SJCRH30 (cell line): ENCODE results near the gene CFAP57. TPM values are rescaled to one million over a fixed set of nuclear protein-coding genes. Genes with fewer than 3 reads are reported as not detected.

Experiments used
- DNase-seq, 2 experiments: peaks; one replicate each; pipeline ENCODE4 v3.0.0-alpha.2; 2015 to 2020
- H3K27ac ChIP-seq: fragments of 250-450 bp; sonication (Bioruptor Pico); 2 replicates; pipeline ENCODE4 v1.5.1; 2020; ENCODE audit warnings: mild to moderate bottlenecking, moderate library complexity
- H3K27me3 ChIP-seq: fragments of 250-450 bp; sonication (Bioruptor Pico); 2 replicates; pipeline ENCODE4 v1.5.1; 2020; ENCODE audit warnings: mild to moderate bottlenecking, moderate library complexity
- H3K36me3 ChIP-seq: fragments of 250-450 bp; sonication (Bioruptor Pico); 2 replicates; pipeline ENCODE4 v1.5.1; 2020; ENCODE audit warnings: mild to moderate bottlenecking, moderate library complexity
- H3K4me1 ChIP-seq: fragments of 250-450 bp; sonication (Bioruptor Pico); 2 replicates; pipeline ENCODE4 v1.5.1; 2020; ENCODE audit warnings: mild to moderate bottlenecking, moderate library complexity
- H3K4me3 ChIP-seq: fragments of 250-450 bp; sonication (Bioruptor Pico); 2 replicates; pipeline ENCODE4 v1.5.1; 2020; ENCODE audit warnings: mild to moderate bottlenecking, moderate library complexity
- H3K9me3 ChIP-seq: fragments of 250-450 bp; sonication (Bioruptor Pico); replicated peaks from 2 replicates; pipeline ENCODE4 v1.5.1; 2020; ENCODE audit warnings: mild to moderate bottlenecking, moderate library complexity
- total RNA-seq: library from RNA; depleted of rRNA; stranded (reverse); fragments of >200 nt; shearing (Covaris generic); gene quantifications from 2 replicates; pipeline ENCODE4 v1.2.3, GENCODE V29; 2014

The CFAP57 gene
- total RNA-seq, 1 experiment from 2014 or later: 0.04 TPM

GRCh38 chr1:43277116-43277876 is 105.2 kb downstream of the CFAP57 start:
- Histone ChIP-seq H3K27me3 (peaks cover 6% of the 10 kb centered on the region; the same call in 1 of the 2 replicates), H3K9me3 (no peaks in the 10 kb centered on the region), H3K36me3 (no peaks in the 10 kb centered on the region), H3K4me3 (no peak overlapping the region), H3K27ac (no peak overlapping the region), H3K4me1 (no peaks in the 10 kb centered on the region)
- DNase-seq: no peak

- Histone ChIP-seq H3K36me3 (no peaks in the 10 kb centered on the region), H3K9me3 (no peaks in the 10 kb centered on the region), H3K27me3 (peaks cover 6% of the 10 kb centered on the region; the same call in 1 of the 2 replicates), H3K27ac (no peak overlapping the region), H3K4me3 (no peak overlapping the region), H3K4me1 (no peaks in the 10 kb centered on the region)
- no peak for DNase-seq
Measured at GRCh38 chr1:43279161-43279560, 107.0 kb downstream of the CFAP57 start.

GRCh38 chr1:43279666-43280065 is 107.5 kb downstream of the CFAP57 start:
- Histone ChIP-seq H3K27me3 (peaks cover 6% of the 10 kb centered on the region; the same call in 1 of the 2 replicates), H3K4me3 (no peak overlapping the region), H3K9me3 (no peaks in the 10 kb centered on the region), H3K4me1 (no peaks in the 10 kb centered on the region), H3K27ac (no peak overlapping the region), H3K36me3 (no peaks in the 10 kb centered on the region)
- DNase-seq: no peak

GRCh38 chr1:43280692-43281091 is 108.6 kb downstream of the CFAP57 start:
- DNase-seq: no peak
- no peak overlapping the region for H3K27ac ChIP-seq
- peaks cover 6% of the 10 kb centered on the region; the same call in 1 of the 2 replicates for H3K27me3 ChIP-seq
- H3K36me3 ChIP-seq: no peaks in the 10 kb centered on the region
- no peaks in the 10 kb centered on the region for H3K4me1 ChIP-seq
- no peaks in the 10 kb centered on the region for H3K9me3 ChIP-seq
- H3K4me3 ChIP-seq: no peak overlapping the region

GRCh38 chr1:43282220-43283195 is 110.4 kb downstream of the CFAP57 start:
- no peak for DNase-seq
- H3K9me3 ChIP-seq: no peaks in the 10 kb centered on the region
- no peak overlapping the region for H3K4me3 ChIP-seq
- H3K36me3 ChIP-seq: no peaks in the 10 kb centered on the region
- H3K27ac ChIP-seq: no peak overlapping the region
- H3K27me3 ChIP-seq: no peaks in the 10 kb centered on the region
- no peaks in the 10 kb centered on the region for H3K4me1 ChIP-seq

- Histone ChIP-seq H3K9me3 (no peaks in the 10 kb centered on the region), H3K27me3 (no peaks in the 10 kb centered on the region), H3K4me3 (no peak overlapping the region), H3K36me3 (no peaks in the 10 kb centered on the region), H3K4me1 (no peaks in the 10 kb centered on the region), H3K27ac (no peak overlapping the region)
- DNase-seq: no peak
Measured at GRCh38 chr1:43284065-43284464, 111.9 kb downstream of the CFAP57 start.

- no peaks in the 10 kb centered on the region for H3K4me1 ChIP-seq
- no peak for DNase-seq
- H3K27me3 ChIP-seq: no peaks in the 10 kb centered on the region
- no peak overlapping the region for H3K4me3 ChIP-seq
- H3K36me3 ChIP-seq: no peaks in the 10 kb centered on the region
- H3K9me3 ChIP-seq: no peaks in the 10 kb centered on the region
- H3K27ac ChIP-seq: no peak overlapping the region
Measured at GRCh38 chr1:43284546-43285110, 112.5 kb downstream of the CFAP57 start.

GRCh38 chr1:43285269-43285990 is 113.3 kb downstream of the CFAP57 start, which contains the start of gene C1orf210:
TSS of gene C1orf210 (minus strand) at chr1:43285581. CDS start at chr1:43283270, 2,311 bp downstream.
- Histone ChIP-seq H3K27ac (no peak within 1 kb of the TSS), H3K4me1 (no peaks in the 10 kb centered on the region), H3K36me3 (no peaks in the 10 kb centered on the region), H3K4me3 (no peak within 1 kb of the TSS), H3K27me3 (no peaks in the 10 kb centered on the region), H3K9me3 (no peaks in the 10 kb centered on the region)
- DNase-seq: no peak

- H3K4me3 ChIP-seq: no peak overlapping the region
- no peak overlapping the region for H3K27ac ChIP-seq
- H3K4me1 ChIP-seq: no peaks in the 10 kb centered on the region
- DNase-seq: no peak
- no peaks in the 10 kb centered on the region for H3K9me3 ChIP-seq
- no peaks in the 10 kb centered on the region for H3K27me3 ChIP-seq
- no peaks in the 10 kb centered on the region for H3K36me3 ChIP-seq
Measured at GRCh38 chr1:43286115-43286514, 114.0 kb downstream of the CFAP57 start.

- no peaks in the 10 kb centered on the region for H3K9me3 ChIP-seq
- no peaks in the 10 kb centered on the region for H3K36me3 ChIP-seq
- no peak overlapping the region for H3K27ac ChIP-seq
- H3K27me3 ChIP-seq: no peaks in the 10 kb centered on the region
- H3K4me3 ChIP-seq: no peak overlapping the region
- H3K4me1 ChIP-seq: no peaks in the 10 kb centered on the region
- no peak for DNase-seq
Measured at GRCh38 chr1:43286533-43286932, 114.4 kb downstream of the CFAP57 start.

GRCh38 chr1:43288058-43288784 is 116.1 kb downstream of the CFAP57 start:
- Histone ChIP-seq H3K36me3 (no peaks in the 10 kb centered on the region), H3K9me3 (no peaks in the 10 kb centered on the region), H3K4me3 (no peak overlapping the region), H3K4me1 (no peaks in the 10 kb centered on the region), H3K27ac (no peak overlapping the region), H3K27me3 (no peaks in the 10 kb centered on the region)
- no peak for DNase-seq

- no peak overlapping the region for H3K4me3 ChIP-seq
Measured at GRCh38 chr1:43288785-43289706, 116.9 kb downstream of the CFAP57 start.

GRCh38 chr1:43292216-43292615 is 120.1 kb downstream of the CFAP57 start:
- H3K9me3 ChIP-seq: no peaks in the 10 kb centered on the region
- no peaks in the 10 kb centered on the region for H3K27me3 ChIP-seq
- peak in 1 of 2 experiments; percentile 32 for DNase-seq
- no peak overlapping the region for H3K4me3 ChIP-seq
- peaks cover 7% of the 10 kb centered on the region; the same call in 1 of the 2 replicates for H3K4me1 ChIP-seq
- no peak overlapping the region for H3K27ac ChIP-seq
- H3K36me3 ChIP-seq: no peaks in the 10 kb centered on the region

More at GRCh38 chr1:43288785-43289706, 116.9 kb downstream of the CFAP57 start:
- H3K36me3 ChIP-seq: no peaks in the 10 kb centered on the region
- no peak for DNase-seq
- H3K4me1 ChIP-seq: 0 out of 2 replicates have a peak, but pooled peaks cover under 1% of the 10 kb centered on the region
- no peaks in the 10 kb centered on the region for H3K9me3 ChIP-seq
- H3K27ac ChIP-seq: no peak overlapping the region
- H3K27me3 ChIP-seq: no peaks in the 10 kb centered on the region
